GM18909 (cell line): Measurements from ENCODE around the gene FHOD3.
A peak's percentile ranks its signal among the peaks of the same experiment; 100 is the strongest.

Experiments
- ATAC-seq: cut with Tn5 transposase; IDR thresholded peaks from one replicate; pipeline ENCODE4 v1.9.1; 2021; ENCODE audit warnings: mild to moderate bottlenecking; ENCODE audit not compliant: unreplicated experiment, poor library complexity

The FHOD3 gene

DNA sequence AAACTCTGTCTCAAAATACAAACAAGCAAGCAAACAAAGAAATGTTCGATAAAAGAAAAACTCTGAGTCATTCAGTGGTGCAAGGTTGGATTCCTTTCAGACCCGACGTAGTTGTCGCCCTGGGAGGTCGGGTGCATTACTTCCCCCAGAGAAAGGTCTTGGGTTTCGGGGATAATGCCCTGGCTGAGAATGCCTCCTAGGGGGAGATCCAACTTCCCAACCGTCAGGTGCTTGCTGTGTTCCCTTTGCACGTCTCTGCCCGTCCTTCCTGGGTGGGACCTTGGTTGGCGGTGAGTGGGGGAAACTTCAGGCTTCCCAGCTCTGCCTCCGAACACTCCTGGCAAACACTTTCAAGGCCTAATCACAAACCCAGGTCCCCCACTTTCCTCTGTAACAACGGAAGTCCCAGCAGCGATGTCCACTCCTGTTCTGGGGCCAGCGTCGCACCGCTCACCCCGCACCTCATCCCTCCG lies 530.7 kb downstream of the FHOD3 start:
- ATAC-seq: peak; percentile 2

DNA sequence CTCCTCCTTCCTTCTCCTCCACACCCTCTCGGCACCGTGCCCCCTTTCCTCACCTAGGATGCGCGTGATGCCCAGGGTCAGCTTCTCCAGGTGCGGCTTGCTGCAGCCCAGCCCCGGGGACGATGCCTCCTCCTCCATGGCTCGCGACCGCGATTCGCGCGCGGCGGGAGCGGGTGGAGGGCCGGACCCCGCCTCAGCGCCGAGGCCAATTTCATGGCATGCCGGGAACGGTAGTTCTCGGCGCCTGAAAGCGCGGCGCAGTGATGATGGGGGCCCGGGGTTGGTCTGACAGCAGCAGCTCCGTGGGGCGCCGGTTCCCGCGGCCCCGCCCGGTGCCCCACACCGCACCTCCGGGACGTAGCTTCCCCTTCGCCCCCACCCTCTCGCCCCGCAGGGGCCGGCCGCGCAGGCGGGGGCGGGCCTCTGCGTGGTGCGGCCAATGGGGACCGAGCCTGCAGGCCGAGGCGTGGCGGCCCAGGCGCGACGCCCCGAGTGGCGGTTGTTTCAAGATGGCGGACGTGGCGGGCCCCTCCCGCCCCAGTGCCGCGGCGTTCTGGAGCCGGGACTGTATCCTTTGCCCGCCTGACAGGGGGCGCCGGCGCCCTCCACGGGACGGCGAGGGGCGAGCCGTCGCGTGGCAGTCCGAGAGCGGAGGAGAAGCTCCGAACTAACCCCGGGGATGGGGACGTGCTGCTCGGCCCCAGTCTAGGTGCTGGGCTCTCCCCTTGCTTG lies 531.3 kb downstream of the FHOD3 start, which contains the start of the genes KIAA1328 and TPGS2:
TSS of gene KIAA1328 (plus strand) at position 498 of the 732 bp plus-strand sequence. CDS start at position 510, 12 bp downstream.
TSS of gene TPGS2 (minus strand) at position 373 of the 732 bp plus-strand sequence. CDS start at position 138, 235 bp downstream.
- peak; percentile 93 for ATAC-seq
